ENCODE results near the gene TIPIN. TPM values are rescaled to one million over a fixed set of nuclear protein-coding genes. Genes with fewer than 3 reads are reported as not detected.

Gene TIPIN
- polyA plus RNA-seq, 1 of the 3 experiments (the other 2 are of a cell fraction), result 5.7 TPM

Small RNA genes within 50 kb of the gene (small RNA-seq; reads per million reads assigned to genes)
- gene RF00019 (0 reads per million in 7 experiments), gene SCARNA14 (3.9 to 25.4 (median 11.3) reads per million in 7 experiments)

Other genes with a start within 250 kb of the TIPIN start
- gene MEGF11, start 102.9 kb downstream of the TIPIN start, polyA plus RNA-seq (2012; rRNA removed), result 0.03 TPM in 1 of 2 replicates, not detected in the other
- gene DIS3L, start 63.1 kb downstream of the TIPIN start, polyA plus RNA-seq (2012; rRNA removed), result 11.5 and 14.9 TPM in 2 replicates
- 21.8 and 25.5 TPM in 2 replicates for gene MAP2K1, start 30.2 kb upstream of the TIPIN start, polyA plus RNA-seq (2012; rRNA removed)
- gene SNAPC5, start 141.1 kb upstream of the TIPIN start, polyA plus RNA-seq (2012; rRNA removed), result 57.8 and 65.0 TPM in 2 replicates
- 3,177 and 3,833 TPM in 2 replicates for gene RPL4, start 148.2 kb upstream of the TIPIN start, polyA plus RNA-seq (2012; rRNA removed)
- 8.2 and 13.5 TPM in 2 replicates for gene ZWILCH, start 148.6 kb upstream of the TIPIN start, polyA plus RNA-seq (2012; rRNA removed)
- gene LCTL, start 209.3 kb upstream of the TIPIN start, polyA plus RNA-seq (2012; rRNA removed), result 1.9 and 2.4 TPM in 2 replicates